GM12892 (cell line): Measurements from ENCODE around the gene WFDC1.

Experiments used
- POLR2A ChIP-seq: IDR thresholded peaks from 2 replicates; pipeline ENCODE4 v1.6.1; 2011; ENCODE audit warnings: low read depth, low read length, control low read depth
- POLR2AphosphoS5 ChIP-seq: IDR thresholded peaks from 2 replicates; pipeline ENCODE4 v1.6.1; 2011; ENCODE audit warnings: low read depth, low read length, control low read depth
- TAF1 ChIP-seq: IDR thresholded peaks from 2 replicates; pipeline ENCODE4 v1.6.1; 2011; ENCODE audit warnings: low read depth, mild to moderate bottlenecking, control low read depth, low read length, borderline replicate concordance

DNA sequence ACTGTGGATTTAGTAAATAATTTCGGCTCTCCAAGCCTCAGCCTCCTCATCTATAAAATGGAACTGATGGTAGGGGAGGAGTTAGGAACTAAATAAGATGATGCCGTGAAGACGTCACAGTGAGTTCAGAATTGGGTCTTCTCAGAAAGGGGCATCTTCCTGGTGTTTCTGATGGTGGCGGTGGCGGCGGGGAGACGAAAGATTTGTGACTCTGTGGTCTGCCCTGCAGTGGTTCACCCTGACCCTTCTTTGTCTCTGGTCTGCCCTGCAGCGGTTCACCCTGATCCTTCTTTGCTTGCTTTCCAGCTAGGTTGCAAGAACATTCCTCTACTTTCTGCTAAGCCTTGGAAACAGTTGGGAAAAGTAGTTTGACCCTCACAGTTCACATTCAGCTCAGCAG lies 34.3 kb downstream of the WFDC1 start:
- TF ChIP-seq POLR2AphosphoS5 (no peak), POLR2A (no peak), TAF1 (no peak)
